ENCODE data around the gene SPATA31C1.

Gene SPATA31C1

DNA sequence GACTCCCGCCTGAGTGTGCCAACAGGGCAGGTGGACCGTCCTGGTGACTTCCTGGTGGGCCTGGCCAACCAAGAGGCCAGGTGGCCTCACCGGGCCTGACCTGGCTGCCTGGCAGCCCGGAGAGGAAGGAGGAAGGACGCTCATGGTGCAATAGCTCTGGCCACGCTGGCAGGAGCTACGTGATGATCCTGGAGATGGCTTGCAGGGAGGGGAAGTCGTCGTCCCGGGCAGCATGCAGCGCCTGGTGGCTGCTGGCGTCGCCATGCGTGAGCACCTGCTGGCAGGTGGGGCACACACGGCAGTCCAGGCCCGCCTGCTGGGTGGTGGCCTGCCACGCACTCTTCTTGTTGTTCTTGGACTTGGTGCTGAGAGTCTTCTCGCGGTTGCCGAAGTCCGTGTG lies 26.3 kb downstream of the SPATA31C1 start:
- no peak for DNase-seq

DNA sequence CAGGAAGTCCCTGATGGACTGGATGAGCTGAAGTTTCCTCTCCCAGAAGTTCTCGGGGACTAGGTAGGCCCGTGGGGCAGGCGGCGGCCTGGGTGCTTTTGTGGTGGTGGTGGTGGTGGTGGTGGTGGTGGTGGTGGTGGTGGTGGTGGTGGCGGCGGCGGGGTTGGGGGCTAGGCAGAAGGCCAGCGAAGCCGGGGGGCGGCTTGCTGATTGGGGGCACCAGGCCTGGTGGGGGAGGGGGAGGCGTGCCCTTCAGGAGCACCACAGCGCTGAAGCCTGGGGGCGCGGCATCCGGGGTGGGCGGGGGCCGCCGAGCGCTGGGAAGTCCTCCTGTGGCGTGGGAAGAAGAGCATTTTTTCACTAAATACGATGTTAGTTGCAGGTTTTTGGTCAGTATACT lies 26.9 kb downstream of the SPATA31C1 start:
- no peak for DNase-seq

DNA sequence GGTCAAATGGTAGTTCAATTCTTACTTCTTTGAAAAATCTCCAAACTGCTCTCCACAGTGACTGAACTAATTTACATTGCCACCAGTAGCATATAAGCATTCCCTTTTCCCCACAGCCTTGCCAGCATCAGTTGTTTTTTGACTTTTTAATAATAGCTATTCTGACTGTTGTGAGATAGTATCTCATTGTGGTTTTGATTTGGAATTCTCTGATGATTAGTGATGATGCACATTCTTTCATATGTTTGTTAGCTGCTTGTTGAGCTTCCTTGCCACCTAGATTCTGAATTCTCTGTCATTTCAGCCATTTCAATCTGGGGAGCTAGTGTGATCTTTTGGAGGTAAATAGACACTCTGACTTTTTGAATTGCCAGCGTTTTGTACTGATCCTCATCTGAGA lies 32.5 kb downstream of the SPATA31C1 start:
- DNase-seq: no peak

DNA sequence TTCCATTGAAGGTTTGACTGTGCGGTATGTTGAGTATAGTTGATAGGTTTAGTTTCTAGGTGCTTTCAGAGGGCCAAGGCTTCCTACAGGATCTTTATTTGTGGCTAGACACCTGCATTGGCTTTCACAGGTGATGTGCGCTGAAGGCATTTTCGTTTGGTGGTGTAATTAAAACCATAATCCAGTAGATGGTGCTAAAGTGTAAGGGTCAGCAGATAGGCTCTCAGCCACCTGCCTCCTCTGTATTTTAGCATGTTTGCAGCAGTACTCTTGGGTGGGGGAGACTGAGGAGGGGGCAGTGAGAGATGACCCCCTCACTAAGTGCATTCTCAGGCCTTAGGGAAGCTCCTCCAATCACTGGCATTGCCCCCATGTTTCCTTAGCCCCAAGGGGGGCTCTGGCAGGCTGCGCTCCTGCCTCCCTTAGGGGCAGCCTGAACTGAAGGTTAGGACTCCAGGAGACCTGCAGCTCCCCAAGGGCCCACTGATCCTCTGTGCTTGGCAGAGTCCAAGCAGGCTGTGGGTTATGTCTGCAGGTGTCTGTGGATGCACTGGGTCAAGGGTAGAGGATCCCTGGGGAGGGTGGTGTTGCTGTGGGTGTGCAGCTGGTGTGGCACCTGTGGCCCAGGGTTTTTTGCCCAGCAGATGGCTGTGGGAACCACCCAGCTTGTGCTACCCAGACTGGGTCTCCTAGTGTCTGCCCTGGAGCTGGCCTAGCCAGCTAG lies 33.2 kb downstream of the SPATA31C1 start:
- DNase-seq: no peak

DNA sequence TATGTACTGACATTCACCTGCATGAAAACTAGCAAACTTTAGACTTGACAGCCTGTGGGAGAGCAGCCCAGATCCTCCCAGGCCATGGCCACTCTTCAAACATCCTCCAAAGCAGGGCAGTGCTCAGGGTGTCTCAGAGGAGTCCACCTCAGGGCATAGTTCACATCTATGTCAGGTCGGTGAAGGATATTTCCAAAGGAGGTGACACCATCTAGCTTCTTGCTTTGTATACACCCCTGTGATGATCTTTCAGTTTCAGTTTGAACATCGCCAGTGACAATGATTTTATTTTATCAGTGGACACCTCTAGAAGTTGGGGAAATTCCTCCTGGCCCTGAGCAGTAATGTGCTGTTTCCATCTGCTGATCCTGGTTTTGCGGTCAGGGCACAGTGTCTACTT lies 36.5 kb downstream of the SPATA31C1 start:
- DNase-seq: no peak

DNA sequence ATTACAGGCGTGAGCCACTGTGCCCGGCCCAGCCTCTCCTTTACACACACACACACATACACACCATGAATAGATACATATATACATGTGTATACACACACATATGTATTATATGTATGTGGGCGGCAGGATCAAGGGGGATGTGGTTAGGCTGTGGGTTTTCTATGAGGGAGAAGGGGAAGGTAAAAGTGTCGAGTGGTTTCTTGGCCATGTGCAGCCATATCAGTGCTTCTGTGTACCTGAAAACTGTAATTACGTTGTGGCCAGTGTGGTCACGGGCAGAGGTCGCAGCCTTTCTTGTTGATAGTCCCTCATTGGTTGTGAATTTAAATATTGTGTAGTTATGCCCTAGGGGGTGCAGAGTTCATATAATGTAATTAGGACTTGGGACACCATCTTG lies 40.1 kb downstream of the SPATA31C1 start:
- no peak for DNase-seq

DNA sequence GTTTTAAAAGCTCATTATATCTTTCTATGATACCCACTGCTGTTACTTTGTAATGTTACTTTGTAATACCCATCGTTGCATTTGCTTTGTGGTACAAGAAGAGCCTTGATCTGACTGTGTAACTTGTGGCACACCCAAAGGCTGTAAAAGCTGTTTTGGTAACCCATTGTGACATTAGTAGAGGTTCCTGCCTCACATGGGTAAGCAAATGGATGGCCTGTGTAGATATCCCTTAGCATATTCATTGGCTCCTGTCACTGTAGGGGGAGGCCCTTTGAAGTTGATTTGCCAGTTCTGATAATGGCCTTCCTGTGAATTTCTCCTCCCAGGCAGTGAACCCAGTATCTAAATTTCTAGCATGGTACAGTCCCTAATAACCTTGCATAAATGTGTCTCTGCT lies 40.8 kb downstream of the SPATA31C1 start:
- no peak for DNase-seq

DNA sequence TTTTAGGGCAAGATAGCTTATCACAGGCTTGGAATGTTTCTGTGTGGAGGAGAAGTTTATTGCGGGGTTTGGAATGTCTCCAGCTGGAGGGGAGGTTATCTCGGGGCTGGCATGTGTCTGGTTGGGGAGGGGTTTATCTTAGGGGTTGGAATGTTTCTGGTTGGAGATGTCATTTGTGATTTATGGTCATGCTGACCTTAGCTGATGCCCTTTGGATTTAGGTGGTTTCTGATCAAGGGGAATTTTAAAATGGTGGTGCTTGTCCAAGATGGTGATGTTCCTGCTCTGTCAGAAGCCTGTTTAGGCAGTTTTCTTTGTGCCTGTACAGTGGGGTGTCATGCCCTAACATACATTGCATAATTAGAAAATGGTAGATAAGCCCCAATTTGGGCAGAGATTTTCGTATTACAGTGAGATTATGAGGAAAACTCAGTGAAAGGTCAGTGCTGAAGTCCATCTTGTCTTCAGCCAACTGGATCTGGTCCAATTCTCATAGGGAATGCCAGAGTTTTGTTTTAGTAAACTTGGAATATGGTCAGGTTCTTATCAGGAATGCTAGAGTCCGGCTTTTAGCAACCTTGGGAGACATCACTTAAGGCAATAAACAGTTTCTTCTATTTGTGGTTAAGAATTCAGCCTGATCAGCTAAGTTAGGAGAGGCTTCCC lies 42.3 kb downstream of the SPATA31C1 start:
- no peak for DNase-seq

DNA sequence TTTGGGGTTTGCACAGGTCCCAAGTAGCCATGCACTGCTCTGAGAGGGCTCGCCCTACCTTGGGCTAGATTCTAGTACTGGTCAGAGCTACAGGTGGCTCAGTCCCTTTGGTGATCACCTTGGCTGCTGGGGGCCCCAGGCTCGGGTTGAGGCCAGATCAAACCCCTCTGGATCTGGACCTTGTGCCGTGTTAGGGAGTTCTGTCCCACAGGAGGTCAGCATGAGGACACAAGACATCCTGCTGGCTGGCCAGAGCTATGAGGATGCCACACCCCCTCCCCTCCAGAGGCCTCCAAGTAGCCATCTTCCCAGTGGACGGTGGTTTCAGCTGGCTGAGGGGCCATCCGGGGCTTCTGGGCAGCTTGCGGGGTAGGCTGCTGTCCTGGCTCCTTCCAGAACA lies 46.0 kb downstream of the SPATA31C1 start:
- no peak for DNase-seq

DNA sequence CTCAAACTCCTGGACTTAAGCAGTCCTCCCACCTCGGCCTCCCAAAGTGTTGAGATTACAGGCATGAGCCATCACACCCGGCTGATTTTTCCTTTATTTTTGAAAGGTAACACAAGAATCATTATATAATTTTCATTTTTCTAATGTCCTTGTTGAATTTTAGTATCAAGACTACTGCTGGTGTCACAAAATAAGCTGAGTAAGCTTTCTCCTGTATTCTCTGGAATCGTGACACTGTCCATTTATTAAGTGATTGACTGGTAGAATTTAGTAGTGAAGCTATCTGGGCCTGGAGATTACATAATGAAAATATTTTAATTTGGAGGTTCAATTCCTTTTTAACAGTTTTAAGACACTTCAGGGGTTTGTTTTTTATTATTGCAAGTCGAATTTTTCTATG lies 47.1 kb downstream of the SPATA31C1 start:
- no peak for DNase-seq

DNA sequence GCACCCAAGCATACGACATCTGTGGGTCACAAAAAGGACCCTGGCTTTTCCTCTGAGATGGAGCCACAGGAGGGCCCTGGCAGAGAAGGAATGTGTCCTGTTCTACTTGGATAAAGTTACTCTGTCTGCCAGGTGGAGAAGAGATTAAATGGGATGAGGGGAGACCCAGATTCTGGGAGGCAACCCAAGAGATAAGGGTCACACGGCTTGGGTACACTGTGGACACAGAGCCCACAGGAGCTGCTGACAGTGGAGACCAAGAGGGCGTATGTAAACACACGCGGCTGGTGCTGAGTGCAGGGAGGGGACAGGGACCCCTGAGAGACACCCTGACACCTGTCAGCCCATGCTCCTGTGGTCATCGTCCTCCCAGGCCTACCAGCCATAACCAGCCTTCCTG lies 50.4 kb downstream of the SPATA31C1 start:
- no peak for DNase-seq

DNA sequence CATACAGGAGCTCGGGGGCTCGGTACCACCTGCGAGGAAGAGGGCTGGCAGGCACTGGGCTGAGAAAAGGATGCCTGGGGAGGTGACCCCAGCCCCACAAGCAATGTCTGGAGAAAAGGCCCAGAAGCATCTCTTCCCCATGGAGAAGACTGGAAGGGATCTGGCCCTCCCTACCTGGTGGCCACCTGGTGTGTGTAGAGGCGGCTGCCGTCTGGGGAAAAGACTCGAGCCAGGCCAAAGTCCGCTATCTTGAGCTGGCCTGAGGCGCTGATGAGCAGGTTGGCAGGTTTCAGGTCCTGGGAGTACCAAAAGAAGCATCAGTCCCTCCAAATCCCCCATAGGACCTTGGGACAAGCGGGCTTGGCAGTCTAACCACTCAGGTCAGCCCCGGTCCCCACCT lies 52.8 kb downstream of the SPATA31C1 start:
- DNase-seq: no peak

DNA sequence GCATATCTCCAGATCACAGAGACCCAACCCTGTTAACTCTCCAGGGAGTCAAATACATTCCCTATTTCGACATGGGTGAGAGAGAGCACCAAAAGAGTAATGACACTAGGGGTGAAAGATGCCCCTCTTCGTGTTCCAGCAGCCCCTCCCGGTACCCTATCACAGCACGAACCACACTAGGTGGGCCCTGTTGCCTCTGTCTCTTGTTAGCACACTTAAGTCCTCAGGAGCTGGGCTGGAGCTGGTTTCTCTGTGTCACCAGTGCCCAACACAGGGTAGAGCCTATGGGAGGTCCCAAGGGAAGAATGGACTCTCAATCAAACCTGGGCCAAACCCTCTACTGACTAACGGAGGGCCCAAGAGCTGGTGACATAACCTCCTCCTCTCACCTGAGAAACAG lies 55.4 kb downstream of the SPATA31C1 start:
- no peak for DNase-seq

Measured in NK-92 treated with Interleukin-12 subunit alpha and Interleukin-12 subunit beta, amount 100 ng/mL, for 24 hours (cell line).